SH-SY5Y (cell line): Measurements from ENCODE around the gene HRH3.

Experiments
- GATA2 ChIP-seq: IDR thresholded peaks from 2 replicates; pipeline ENCODE4 v1.6.1; 2011; ENCODE audit warnings: mild to moderate bottlenecking, low read depth, low read length
- GATA3 ChIP-seq: IDR thresholded peaks from 2 replicates; pipeline ENCODE4 v1.6.1; 2011; ENCODE audit warnings: low read depth, mild to moderate bottlenecking, low read length, moderate library complexity

DNA sequence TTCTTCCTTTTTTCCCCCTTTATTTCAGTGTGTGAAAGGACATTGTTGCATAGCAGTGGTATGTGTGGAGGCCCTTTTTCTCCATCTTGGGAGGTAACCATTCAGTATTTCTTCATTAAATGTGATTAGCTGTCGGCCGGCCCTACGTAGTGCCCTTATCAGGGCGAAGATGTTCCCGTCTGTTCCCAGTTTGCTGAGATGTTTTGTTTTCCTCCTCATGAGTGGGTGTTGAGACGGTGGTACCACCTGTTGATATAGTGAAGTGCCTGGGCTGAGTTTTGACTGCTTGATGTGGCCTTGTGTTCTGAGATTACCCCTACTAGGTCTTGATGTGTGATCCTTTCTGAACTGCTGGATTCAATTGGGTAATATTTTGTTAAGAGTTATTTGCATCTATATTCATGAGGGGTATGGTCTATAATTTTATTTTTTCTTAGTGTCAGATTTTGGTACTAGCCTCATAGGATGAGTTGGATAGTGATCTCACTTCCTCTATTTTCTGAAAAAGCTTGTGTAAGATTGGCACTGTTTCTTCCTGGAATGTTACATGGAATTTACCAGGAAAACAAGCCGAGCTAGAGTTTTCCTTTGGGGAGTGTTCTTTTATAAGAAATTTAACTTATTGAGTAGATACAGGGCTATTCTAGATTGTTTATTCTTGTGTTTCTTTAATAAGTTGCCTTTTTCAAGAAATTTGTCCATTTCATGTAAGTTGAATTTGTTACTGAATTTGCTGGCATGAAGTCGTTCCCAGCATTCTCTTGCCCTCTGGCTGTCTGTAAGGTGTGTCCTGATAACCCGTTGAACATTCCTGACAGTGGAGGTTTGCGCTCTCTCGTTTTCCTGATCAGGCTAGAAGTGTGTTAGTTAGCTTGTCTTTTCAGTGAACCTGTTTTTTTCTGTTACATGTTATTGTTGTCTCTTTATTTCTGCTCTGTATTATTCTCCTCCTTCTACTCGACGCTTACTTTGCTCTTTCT, 32.9 kb downstream of the HRH3 start:
- TF ChIP-seq GATA3 = no peak
- no peak for TF ChIP-seq GATA2
